ENCODE measurements around the gene KLF1. TPM values are rescaled to one million over a fixed set of nuclear protein-coding genes. Genes with fewer than 3 reads are reported as not detected.

KLF1 gene
- total and polyA plus RNA-seq, 2 of the 13 experiments (the other 11 are each of a cell fraction or from before 2014, with no cell fraction given): not detected

DNA sequence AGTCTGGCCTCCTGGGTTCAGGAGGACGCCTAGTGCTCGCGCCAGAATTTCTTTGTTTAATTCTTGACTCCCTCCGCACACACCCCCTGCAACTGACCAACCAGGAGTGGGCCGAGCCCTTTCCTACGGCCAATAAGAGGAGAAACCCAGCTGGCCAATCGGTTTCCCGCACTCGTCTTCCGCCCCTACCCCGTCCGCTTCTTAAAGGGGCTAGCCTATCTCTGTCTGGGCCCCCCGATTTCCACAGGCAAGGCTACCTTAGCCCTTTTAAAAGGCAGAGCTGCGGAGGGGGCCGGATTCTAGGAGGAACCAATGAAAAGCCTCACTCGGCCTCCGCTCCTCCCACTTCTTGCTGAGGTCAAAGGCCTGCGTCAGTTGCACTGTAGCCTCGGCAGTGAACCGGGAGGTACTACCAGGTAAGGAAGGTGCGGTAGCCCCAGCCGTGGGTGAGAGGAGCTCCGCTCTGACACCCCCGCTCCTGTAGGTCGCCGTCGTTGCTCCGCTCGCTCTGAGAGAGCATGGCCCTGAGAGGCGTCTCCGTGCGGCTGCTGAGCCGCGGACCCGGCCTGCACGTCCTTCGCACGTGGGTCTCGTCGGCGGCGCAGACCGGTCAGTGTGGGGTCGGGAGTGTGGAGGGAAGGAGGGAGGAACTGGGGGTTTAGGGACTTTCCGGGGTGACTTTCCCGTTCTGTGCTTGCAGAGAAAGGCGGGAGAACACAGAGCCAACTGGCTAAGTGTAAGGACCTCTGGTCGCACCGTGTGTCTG is 4.0 kb upstream of the KLF1 start, which contains the start of gene GCDH (continued):
- TF ChIP-seq, protein P1, sequence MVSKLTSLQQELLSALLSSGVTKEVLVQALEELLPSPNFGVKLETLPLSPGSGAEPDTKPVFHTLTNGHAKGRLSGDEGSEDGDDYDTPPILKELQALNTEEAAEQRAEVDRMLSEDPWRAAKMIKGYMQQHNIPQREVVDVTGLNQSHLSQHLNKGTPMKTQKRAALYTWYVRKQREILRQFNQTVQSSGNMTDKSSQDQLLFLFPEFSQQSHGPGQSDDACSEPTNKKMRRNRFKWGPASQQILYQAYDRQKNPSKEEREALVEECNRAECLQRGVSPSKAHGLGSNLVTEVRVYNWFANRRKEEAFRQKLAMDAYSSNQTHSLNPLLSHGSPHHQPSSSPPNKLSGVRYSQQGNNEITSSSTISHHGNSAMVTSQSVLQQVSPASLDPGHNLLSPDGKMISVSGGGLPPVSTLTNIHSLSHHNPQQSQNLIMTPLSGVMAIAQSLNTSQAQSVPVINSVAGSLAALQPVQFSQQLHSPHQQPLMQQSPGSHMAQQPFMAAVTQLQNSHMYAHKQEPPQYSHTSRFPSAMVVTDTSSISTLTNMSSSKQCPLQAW (CRISPR knock-in tag; IDR thresholded peaks at IDR 0.05): peak; percentile 67
- TF ChIP-seq BRCA1 (CRISPR knock-in tag; IDR thresholded peaks at IDR 0.05): no peak
- TF ChIP-seq, protein P2, sequence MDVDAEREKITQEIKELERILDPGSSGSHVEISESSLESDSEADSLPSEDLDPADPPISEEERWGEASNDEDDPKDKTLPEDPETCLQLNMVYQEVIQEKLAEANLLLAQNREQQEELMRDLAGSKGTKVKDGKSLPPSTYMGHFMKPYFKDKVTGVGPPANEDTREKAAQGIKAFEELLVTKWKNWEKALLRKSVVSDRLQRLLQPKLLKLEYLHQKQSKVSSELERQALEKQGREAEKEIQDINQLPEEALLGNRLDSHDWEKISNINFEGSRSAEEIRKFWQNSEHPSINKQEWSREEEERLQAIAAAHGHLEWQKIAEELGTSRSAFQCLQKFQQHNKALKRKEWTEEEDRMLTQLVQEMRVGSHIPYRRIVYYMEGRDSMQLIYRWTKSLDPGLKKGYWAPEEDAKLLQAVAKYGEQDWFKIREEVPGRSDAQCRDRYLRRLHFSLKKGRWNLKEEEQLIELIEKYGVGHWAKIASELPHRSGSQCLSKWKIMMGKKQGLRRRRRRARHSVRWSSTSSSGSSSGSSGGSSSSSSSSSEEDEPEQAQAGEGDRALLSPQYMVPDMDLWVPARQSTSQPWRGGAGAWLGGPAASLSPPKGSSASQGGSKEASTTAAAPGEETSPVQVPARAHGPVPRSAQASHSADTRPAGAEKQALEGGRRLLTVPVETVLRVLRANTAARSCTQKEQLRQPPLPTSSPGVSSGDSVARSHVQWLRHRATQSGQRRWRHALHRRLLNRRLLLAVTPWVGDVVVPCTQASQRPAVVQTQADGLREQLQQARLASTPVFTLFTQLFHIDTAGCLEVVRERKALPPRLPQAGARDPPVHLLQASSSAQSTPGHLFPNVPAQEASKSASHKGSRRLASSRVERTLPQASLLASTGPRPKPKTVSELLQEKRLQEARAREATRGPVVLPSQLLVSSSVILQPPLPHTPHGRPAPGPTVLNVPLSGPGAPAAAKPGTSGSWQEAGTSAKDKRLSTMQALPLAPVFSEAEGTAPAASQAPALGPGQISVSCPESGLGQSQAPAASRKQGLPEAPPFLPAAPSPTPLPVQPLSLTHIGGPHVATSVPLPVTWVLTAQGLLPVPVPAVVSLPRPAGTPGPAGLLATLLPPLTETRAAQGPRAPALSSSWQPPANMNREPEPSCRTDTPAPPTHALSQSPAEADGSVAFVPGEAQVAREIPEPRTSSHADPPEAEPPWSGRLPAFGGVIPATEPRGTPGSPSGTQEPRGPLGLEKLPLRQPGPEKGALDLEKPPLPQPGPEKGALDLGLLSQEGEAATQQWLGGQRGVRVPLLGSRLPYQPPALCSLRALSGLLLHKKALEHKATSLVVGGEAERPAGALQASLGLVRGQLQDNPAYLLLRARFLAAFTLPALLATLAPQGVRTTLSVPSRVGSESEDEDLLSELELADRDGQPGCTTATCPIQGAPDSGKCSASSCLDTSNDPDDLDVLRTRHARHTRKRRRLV (CRISPR knock-in tag; IDR thresholded peaks at IDR 0.05): peak; percentile 86; the same call in 1 of the 2 replicates
- TF ChIP-seq MIER2 (CRISPR knock-in tag; IDR thresholded peaks at IDR 0.05): no peak
- no peak for TF ChIP-seq ZNF468 (CRISPR knock-in tag; IDR thresholded peaks at IDR 0.05)
- TF ChIP-seq, protein P3, sequence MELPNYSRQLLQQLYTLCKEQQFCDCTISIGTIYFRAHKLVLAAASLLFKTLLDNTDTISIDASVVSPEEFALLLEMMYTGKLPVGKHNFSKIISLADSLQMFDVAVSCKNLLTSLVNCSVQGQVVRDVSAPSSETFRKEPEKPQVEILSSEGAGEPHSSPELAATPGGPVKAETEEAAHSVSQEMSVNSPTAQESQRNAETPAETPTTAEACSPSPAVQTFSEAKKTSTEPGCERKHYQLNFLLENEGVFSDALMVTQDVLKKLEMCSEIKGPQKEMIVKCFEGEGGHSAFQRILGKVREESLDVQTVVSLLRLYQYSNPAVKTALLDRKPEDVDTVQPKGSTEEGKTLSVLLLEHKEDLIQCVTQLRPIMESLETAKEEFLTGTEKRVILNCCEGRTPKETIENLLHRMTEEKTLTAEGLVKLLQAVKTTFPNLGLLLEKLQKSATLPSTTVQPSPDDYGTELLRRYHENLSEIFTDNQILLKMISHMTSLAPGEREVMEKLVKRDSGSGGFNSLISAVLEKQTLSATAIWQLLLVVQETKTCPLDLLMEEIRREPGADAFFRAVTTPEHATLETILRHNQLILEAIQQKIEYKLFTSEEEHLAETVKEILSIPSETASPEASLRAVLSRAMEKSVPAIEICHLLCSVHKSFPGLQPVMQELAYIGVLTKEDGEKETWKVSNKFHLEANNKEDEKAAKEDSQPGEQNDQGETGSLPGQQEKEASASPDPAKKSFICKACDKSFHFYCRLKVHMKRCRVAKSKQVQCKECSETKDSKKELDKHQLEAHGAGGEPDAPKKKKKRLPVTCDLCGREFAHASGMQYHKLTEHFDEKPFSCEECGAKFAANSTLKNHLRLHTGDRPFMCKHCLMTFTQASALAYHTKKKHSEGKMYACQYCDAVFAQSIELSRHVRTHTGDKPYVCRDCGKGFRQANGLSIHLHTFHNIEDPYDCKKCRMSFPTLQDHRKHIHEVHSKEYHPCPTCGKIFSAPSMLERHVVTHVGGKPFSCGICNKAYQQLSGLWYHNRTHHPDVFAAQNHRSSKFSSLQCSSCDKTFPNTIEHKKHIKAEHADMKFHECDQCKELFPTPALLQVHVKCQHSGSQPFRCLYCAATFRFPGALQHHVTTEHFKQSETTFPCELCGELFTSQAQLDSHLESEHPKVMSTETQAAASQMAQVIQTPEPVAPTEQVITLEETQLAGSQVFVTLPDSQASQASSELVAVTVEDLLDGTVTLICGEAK (IDR thresholded peaks at IDR 0.05): no peak
- TF ChIP-seq, protein P3 (CRISPR knock-in tag; IDR thresholded peaks at IDR 0.05): no peak
- TF ChIP-seq, protein P4, sequence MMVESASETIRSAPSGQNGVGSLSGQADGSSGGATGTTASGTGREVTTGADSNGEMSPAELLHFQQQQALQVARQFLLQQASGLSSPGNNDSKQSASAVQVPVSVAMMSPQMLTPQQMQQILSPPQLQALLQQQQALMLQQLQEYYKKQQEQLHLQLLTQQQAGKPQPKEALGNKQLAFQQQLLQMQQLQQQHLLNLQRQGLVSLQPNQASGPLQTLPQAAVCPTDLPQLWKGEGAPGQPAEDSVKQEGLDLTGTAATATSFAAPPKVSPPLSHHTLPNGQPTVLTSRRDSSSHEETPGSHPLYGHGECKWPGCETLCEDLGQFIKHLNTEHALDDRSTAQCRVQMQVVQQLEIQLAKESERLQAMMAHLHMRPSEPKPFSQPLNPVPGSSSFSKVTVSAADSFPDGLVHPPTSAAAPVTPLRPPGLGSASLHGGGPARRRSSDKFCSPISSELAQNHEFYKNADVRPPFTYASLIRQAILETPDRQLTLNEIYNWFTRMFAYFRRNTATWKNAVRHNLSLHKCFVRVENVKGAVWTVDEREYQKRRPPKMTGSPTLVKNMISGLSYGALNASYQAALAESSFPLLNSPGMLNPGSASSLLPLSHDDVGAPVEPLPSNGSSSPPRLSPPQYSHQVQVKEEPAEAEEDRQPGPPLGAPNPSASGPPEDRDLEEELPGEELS (CRISPR knock-in tag; IDR thresholded peaks at IDR 0.05): no peak
- no peak for TF ChIP-seq NFE2 (CRISPR knock-in tag; IDR thresholded peaks at IDR 0.05)
- TF ChIP-seq HDAC6 (IDR thresholded peaks at IDR 0.05; ENCODE audit: low read depth, low read length): no peak
- TF ChIP-seq NFE2L2 (IDR thresholded peaks at IDR 0.05; ENCODE audit: low read length): no peak
